IMR-90 (cell line): ENCODE data around the gene SVIL. TPM values are rescaled to one million over a fixed set of nuclear protein-coding genes. Genes with fewer than 3 reads are reported as not detected.
A peak's percentile ranks its signal among the peaks of the same experiment; 100 is the strongest.

Source experiments
- ATAC-seq: fragments of 200-7000 bp; cut with Tn5 transposase; 2 replicates; pipeline ENCODE4 v1.9.1; 2020; ENCODE audit warnings: low read depth, mild to moderate bottlenecking, moderate library complexity
- BruUV-seq: library from RNA; stranded (reverse); fragments of 400-500 nt; replicated peaks from 2 replicates; lab custom pipeline; 2021; lab: Mats Ljungman, UMichigan
- CTCF ChIA-PET: fragments of 300-600 bp; formaldehyde crosslinking; extraction: SDS; loops from one replicate; lab custom pipeline; 2021; ENCODE audit warnings: antibody characterized with exemption; lab: Yijun Ruan, JAX
- POLR2A ChIA-PET: fragments of 300-600 bp; sonication (Branson Sonifier 250); formaldehyde crosslinking; loops from one replicate; lab custom pipeline; 2022; ENCODE audit warnings: antibody characterized with exemption; ENCODE audit not compliant: unreplicated experiment; lab: Charles Lee
- DNase-seq: peaks from one replicate; pipeline ENCODE4 v3.0.0; 2013
- H2AFZ ChIP-seq: replicated peaks from 2 replicates; pipeline ENCODE3; 2013; ENCODE audit warnings: low read length, mild to moderate bottlenecking; ENCODE audit not compliant: poor library complexity
- H2AK5ac ChIP-seq: 2 replicates; pipeline ENCODE4 v1.6.1; 2013; ENCODE audit warnings: low read depth, low read length, inconsistent platforms
- H2AK9ac ChIP-seq: replicated peaks from 2 replicates; pipeline ENCODE3; 2013; ENCODE audit warnings: mild to moderate bottlenecking, low read depth, low read length, moderate library complexity; ENCODE audit not compliant: poor library complexity
- H2BK120ac ChIP-seq: 2 replicates; pipeline ENCODE4 v1.6.1; 2013; ENCODE audit warnings: low read depth, low read length, inconsistent platforms
- H2BK15ac ChIP-seq: 3 replicates; pipeline ENCODE4 v1.6.1; 2013; ENCODE audit warnings: low read depth, low read length, inconsistent platforms
- H2BK20ac ChIP-seq: 2 replicates; pipeline ENCODE4 v1.6.1; 2013; ENCODE audit warnings: low read depth, mild to moderate bottlenecking, inconsistent platforms, low read length, moderate library complexity
- H2BK5ac ChIP-seq: 2 replicates; pipeline ENCODE4 v1.6.1; 2013; ENCODE audit warnings: mild to moderate bottlenecking, low read depth, low read length, inconsistent platforms; ENCODE audit not compliant: poor library complexity, severe bottlenecking
- H3K14ac ChIP-seq: replicated peaks from 2 replicates; pipeline ENCODE4 v1.6.1; 2013; ENCODE audit warnings: low read depth, low read length, inconsistent platforms
- H3K18ac ChIP-seq: 2 replicates; pipeline ENCODE4 v1.6.1; 2013; ENCODE audit warnings: low read depth, low read length, control low read depth
- H3K23ac ChIP-seq: 2 replicates; pipeline ENCODE4 v1.6.1; 2013; ENCODE audit warnings: low read depth, low read length, inconsistent platforms
- H3K27ac ChIP-seq: 2 replicates; pipeline ENCODE4 v1.5.1; 2013; ENCODE audit warnings: mild to moderate bottlenecking, control low read depth, low read length; ENCODE audit not compliant: insufficient read depth
- H3K27me3 ChIP-seq: 2 replicates; pipeline ENCODE4 v1.6.1; 2013; ENCODE audit warnings: low read length; ENCODE audit not compliant: control insufficient read depth, insufficient read depth
- H3K36me3 ChIP-seq: 2 replicates; pipeline ENCODE4 v1.6.1; 2013; ENCODE audit warnings: low read length, mixed read lengths; ENCODE audit not compliant: control insufficient read depth, insufficient read depth
- H3K4ac ChIP-seq: 2 replicates; pipeline ENCODE4 v1.6.1; 2013; ENCODE audit warnings: low read depth, low read length, inconsistent platforms
- H3K4me1 ChIP-seq: 2 replicates; pipeline ENCODE4 v1.6.1; 2013; ENCODE audit warnings: low read length, mixed read lengths; ENCODE audit not compliant: control insufficient read depth, insufficient read depth
- H3K4me2 ChIP-seq: 2 replicates; pipeline ENCODE4 v1.6.1; 2013; ENCODE audit warnings: low read depth, mild to moderate bottlenecking, control low read depth, low read length, moderate library complexity
- H3K4me3 ChIP-seq: 2 replicates; pipeline ENCODE4 v1.5.1; 2013; ENCODE audit warnings: low read depth, mild to moderate bottlenecking, control low read depth, low read length, moderate library complexity; ENCODE audit not compliant: insufficient read depth
- H3K56ac ChIP-seq: 2 replicates; pipeline ENCODE4 v1.6.1; 2013; ENCODE audit warnings: low read length, inconsistent platforms; ENCODE audit not compliant: insufficient read depth; ENCODE audit errors: extremely low read depth
- H3K79me1 ChIP-seq, 2 experiments: 2 replicates each; pipeline ENCODE4 v1.6.1; 2013; ENCODE audit warnings: low read length in 2 of 2, inconsistent platforms in 1 of 2, low read depth in 1 of 2
- H3K9ac ChIP-seq: 2 replicates; pipeline ENCODE4 v1.6.1; 2013; ENCODE audit warnings: low read depth, low read length, control low read depth
- H3K9me1 ChIP-seq: 2 replicates; pipeline ENCODE4 v1.6.1; 2013; ENCODE audit warnings: low read length, inconsistent platforms; ENCODE audit not compliant: insufficient read depth
- H3K9me3 ChIP-seq: 2 replicates; pipeline ENCODE4 v1.6.1; 2013; ENCODE audit warnings: low read length; ENCODE audit not compliant: control insufficient read depth, insufficient read depth
- H4K20me1 ChIP-seq: 2 replicates; pipeline ENCODE4 v1.6.1; 2013; ENCODE audit warnings: low read length, inconsistent platforms; ENCODE audit not compliant: insufficient read depth
- H4K5ac ChIP-seq: 2 replicates; pipeline ENCODE4 v1.6.1; 2013; ENCODE audit warnings: mild to moderate bottlenecking, low read depth, low read length, control low read depth
- H4K8ac ChIP-seq, 2 experiments: 2 replicates each; pipeline ENCODE4 v1.6.1; 2013; ENCODE audit warnings: low read depth in 2 of 2, low read length in 2 of 2, control low read depth in 1 of 2, inconsistent platforms in 1 of 2
- H4K91ac ChIP-seq: 2 replicates; pipeline ENCODE4 v1.6.1; 2013; ENCODE audit warnings: low read depth, low read length, inconsistent platforms; ENCODE audit not compliant: insufficient read depth
- BHLHE40 ChIP-seq: fragments of 150-350 bp; IDR thresholded peaks from 2 replicates; pipeline ENCODE4 v1.6.1; 2016; ENCODE audit warnings: mild to moderate bottlenecking, low read depth, low read length
- CEBPB ChIP-seq: IDR thresholded peaks from 2 replicates; pipeline ENCODE4 v1.6.1; 2012; ENCODE audit warnings: low read depth, low read length, improper control_type of control experiment
- FOS ChIP-seq: fragments of 150-350 bp; IDR thresholded peaks from 2 replicates; pipeline ENCODE4 v1.6.1; 2016; ENCODE audit warnings: low read depth, low read length
- MAFK ChIP-seq: IDR thresholded peaks from 2 replicates; pipeline ENCODE4 v1.6.1; 2012; ENCODE audit warnings: low read depth, low read length, improper control_type of control experiment
- MAZ ChIP-seq: IDR thresholded peaks from 2 replicates; pipeline ENCODE4 v1.6.1; 2012; ENCODE audit warnings: low read depth, mild to moderate bottlenecking, low read length, improper control_type of control experiment, moderate library complexity, borderline replicate concordance
- NFE2L2 ChIP-seq: fragments of 150-350 bp; IDR thresholded peaks from 2 replicates; pipeline ENCODE4 v1.6.1; 2016; ENCODE audit warnings: low read depth, mild to moderate bottlenecking, low read length
- POLR2A ChIP-seq: IDR thresholded peaks from 2 replicates; pipeline ENCODE4 v1.6.1; 2012; ENCODE audit warnings: mild to moderate bottlenecking, low read depth, low read length
- RAD21 ChIP-seq: IDR thresholded peaks from 2 replicates; pipeline ENCODE4 v1.6.1; 2012; ENCODE audit warnings: low read length, improper control_type of control experiment
- RFX5 ChIP-seq: IDR thresholded peaks from 2 replicates; pipeline ENCODE4 v1.8.0; 2012; ENCODE audit warnings: low read depth, mild to moderate bottlenecking, low read length, moderate library complexity
- SMC3 ChIP-seq: fragments of 150-350 bp; IDR thresholded peaks from 2 replicates; pipeline ENCODE4 v1.6.1; 2016; ENCODE audit warnings: low read depth, mild to moderate bottlenecking, antibody characterized with exemption, low read length, moderate library complexity
- WGBS, 2 experiments: methylation state at CpG; one replicate each; pipeline versions ENCODE4 v1.1.5 to v1.1.7; 2013; ENCODE audit warnings: missing lambda C conversion rate in 2 of 2; ENCODE audit not compliant: insufficient read length in 1 of 2; ENCODE audit errors: extremely low coverage in 2 of 2; 5-methylcytosine and 5-hydroxymethylcytosine counted together
- dilution Hi-C: fragments of 300-500 bp; cut with HindIII; formaldehyde crosslinking; loops from one replicate; pipeline ENCODE4 v1.14.3; 2018; ENCODE audit warnings: low sequenced_read_pairs; ENCODE audit not compliant: unreplicated experiment
- in situ Hi-C: fragments of 300-500 bp; cut with MboI; formaldehyde crosslinking; loops from 3 replicates; pipeline ENCODE4 v1.14.3; 2019; ENCODE audit warnings: low sequenced_read_pairs, inconsistent platforms, mixed read lengths
- intact Hi-C: fragments of 100-400 bp; cut with micrococcal nuclease; formaldehyde crosslinking; loops from 2 replicates; pipeline ENCODE4 v1.10.0; 2022
- polyA plus RNA-seq, 3 experiments: library from polyadenylated mRNA; depleted of rRNA; stranded (reverse); fragments of >200 nt; gene quantifications; 2 replicates each; pipeline ENCODE4 v1.2.3, GENCODE V29; 2012; ENCODE audit warnings: low replicate concordance in 1 of 3
- total RNA-seq: library from RNA; depleted of rRNA; stranded (reverse); fragments of >200 nt; gene quantifications from 2 replicates; pipeline ENCODE4 v1.2.3, GENCODE V29; 2012
- TF ChIP-seq, protein P1 (sequence below): fragments of 150-350 bp; IDR thresholded peaks from 2 replicates; pipeline ENCODE4 v1.6.1; 2016; ENCODE audit warnings: low read depth, mild to moderate bottlenecking, low read length, moderate library complexity, borderline replicate concordance
- TF ChIP-seq, protein P2 (sequence below): conservative IDR thresholded peaks from 2 replicates; pipeline ENCODE4 v1.5.1; 2012; ENCODE audit warnings: mild to moderate bottlenecking, low read depth, low read length, improper control_type of control experiment

Gene SVIL
- total and polyA plus RNA-seq, 2 of the 4 experiments (the other 2 are of a cell fraction), result 11.5 to 11.6 TPM

DNA sequence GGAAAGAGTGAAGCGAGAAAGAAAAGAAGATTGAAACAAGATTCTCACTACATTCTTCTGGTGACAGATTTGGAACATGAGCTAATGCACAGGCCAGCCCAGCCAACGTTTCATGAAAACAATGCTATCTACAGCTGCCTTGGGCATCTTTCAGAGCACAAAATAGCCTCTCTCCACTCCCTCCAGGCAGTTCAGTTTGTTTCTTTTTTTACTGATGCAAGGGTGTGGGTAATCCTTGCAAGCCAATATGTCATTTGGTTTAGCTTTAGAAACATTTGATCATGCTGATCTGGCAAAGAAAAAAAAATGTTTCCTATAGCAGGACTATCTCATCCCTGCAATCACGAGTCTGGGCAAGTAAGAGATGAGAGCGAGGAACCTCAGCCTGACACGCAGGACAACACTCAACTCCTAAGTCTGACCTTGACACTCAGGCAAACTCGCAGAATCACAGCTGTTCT lies 35.9 kb downstream of the SVIL start:
- no peak overlapping the region for H2AK9ac ChIP-seq
- no peaks in the 10 kb centered on the region for H3K9me3 ChIP-seq
- H3K4ac ChIP-seq, result no peak overlapping the region
- peak overlapping the region; percentile 58; the same call in 1 of the 2 replicates for H3K27ac ChIP-seq
- no peak overlapping the region for H2AFZ ChIP-seq
- peaks cover 12% of the 10 kb centered on the region for H3K4me1 ChIP-seq
- peaks cover 25% of the 10 kb centered on the region; the same call in 1 of the 2 replicates for H4K20me1 ChIP-seq
- DNase-seq (peak; percentile 71), ATAC-seq (peak; percentile 84)
- dilution Hi-C loops (no loop called here), in situ Hi-C loops (no loop called here), intact Hi-C loops (loop anchor here (5.0 kb wide), 1 partner anchor 258 kb away; no protein-coding TSS in a partner anchor)
- H4K8ac ChIP-seq, result peak overlapping the region in 1 of 2 experiments; percentile 61; a peak in 1 of 4 replicates
- WGBS, 2 experiments, result 50% methylated on average over 2 of the region's 6 CpGs; no CpG with 5 or more reads in 1 of the 2 experiments
- H3K9ac ChIP-seq, result 0 out of 2 replicates have a peak overlapping the region, but pooled peaks have one; percentile 3
- H3K27me3 ChIP-seq, result no peaks in the 10 kb centered on the region
- peak overlapping the region; percentile 68 for H3K4me2 ChIP-seq
- ChIA-PET POLR2A (interaction anchor here (0.6 kb wide), 1 partner anchor 35 kb away, joined by 3 read pairs; no protein-coding TSS in a partner anchor), CTCF (interaction anchor here (1.2 kb wide), 1 partner anchor 9 kb away, joined by 3 read pairs; no protein-coding TSS in a partner anchor)
- H2AK5ac ChIP-seq, result peak overlapping the region; percentile 60; the same call in 1 of the 2 replicates
- H3K9me1 ChIP-seq, result peaks cover 20% of the 10 kb centered on the region
- peak overlapping the region; percentile 57; the same call in 1 of the 2 replicates for H4K91ac ChIP-seq
- H3K23ac ChIP-seq, result peak overlapping the region; percentile 75; the same call in 1 of the 2 replicates
- H3K4me3 ChIP-seq, result no peak overlapping the region
- H3K14ac ChIP-seq, result peak overlapping the region; percentile 94
- no TSS peak for BruUV-seq
- H3K79me1 ChIP-seq, result peaks cover 16 to 62% of the 10 kb centered on the region in 2 experiments
- no peak overlapping the region for H3K56ac ChIP-seq
- no peak overlapping the region for H2BK5ac ChIP-seq
- no peak overlapping the region for H2BK20ac ChIP-seq
- H4K5ac ChIP-seq, result no peak overlapping the region
- H3K18ac ChIP-seq, result peak overlapping the region; percentile 29; the same call in 1 of the 2 replicates
- no peaks in the 10 kb centered on the region for H3K36me3 ChIP-seq
- H2BK15ac ChIP-seq, result no peak overlapping the region
- H2BK120ac ChIP-seq, result no peak overlapping the region
- TF ChIP-seq FOS, result no peak
- no peak for TF ChIP-seq MAFK
- TF ChIP-seq, protein P1, sequence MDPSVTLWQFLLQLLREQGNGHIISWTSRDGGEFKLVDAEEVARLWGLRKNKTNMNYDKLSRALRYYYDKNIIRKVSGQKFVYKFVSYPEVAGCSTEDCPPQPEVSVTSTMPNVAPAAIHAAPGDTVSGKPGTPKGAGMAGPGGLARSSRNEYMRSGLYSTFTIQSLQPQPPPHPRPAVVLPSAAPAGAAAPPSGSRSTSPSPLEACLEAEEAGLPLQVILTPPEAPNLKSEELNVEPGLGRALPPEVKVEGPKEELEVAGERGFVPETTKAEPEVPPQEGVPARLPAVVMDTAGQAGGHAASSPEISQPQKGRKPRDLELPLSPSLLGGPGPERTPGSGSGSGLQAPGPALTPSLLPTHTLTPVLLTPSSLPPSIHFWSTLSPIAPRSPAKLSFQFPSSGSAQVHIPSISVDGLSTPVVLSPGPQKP, result no peak
- TF ChIP-seq SMC3, result no peak
- no peak for TF ChIP-seq POLR2A
- no peak for TF ChIP-seq MAZ
- peak; percentile 14; the same call in 1 of the 2 replicates for TF ChIP-seq CEBPB
- TF ChIP-seq RAD21, result no peak
- TF ChIP-seq NFE2L2, result 0 out of 2 replicates have a peak, but pooled peaks have one; percentile 7
- no peak for TF ChIP-seq RFX5
- no peak for TF ChIP-seq BHLHE40
- TF ChIP-seq, protein P2, sequence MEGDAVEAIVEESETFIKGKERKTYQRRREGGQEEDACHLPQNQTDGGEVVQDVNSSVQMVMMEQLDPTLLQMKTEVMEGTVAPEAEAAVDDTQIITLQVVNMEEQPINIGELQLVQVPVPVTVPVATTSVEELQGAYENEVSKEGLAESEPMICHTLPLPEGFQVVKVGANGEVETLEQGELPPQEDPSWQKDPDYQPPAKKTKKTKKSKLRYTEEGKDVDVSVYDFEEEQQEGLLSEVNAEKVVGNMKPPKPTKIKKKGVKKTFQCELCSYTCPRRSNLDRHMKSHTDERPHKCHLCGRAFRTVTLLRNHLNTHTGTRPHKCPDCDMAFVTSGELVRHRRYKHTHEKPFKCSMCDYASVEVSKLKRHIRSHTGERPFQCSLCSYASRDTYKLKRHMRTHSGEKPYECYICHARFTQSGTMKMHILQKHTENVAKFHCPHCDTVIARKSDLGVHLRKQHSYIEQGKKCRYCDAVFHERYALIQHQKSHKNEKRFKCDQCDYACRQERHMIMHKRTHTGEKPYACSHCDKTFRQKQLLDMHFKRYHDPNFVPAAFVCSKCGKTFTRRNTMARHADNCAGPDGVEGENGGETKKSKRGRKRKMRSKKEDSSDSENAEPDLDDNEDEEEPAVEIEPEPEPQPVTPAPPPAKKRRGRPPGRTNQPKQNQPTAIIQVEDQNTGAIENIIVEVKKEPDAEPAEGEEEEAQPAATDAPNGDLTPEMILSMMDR, result no peak
